CD4-positive, alpha-beta T cell (primary cell): Measurements from ENCODE around the gene ABHD17C. TPM values are rescaled to one million over a fixed set of nuclear protein-coding genes. Genes with fewer than 3 reads are reported as not detected.

Experiments used
- ATAC-seq: fragments of 200-7000 bp; cut with Tn5 transposase; one replicate; pipeline ENCODE4 v1.10.0; 2022; ENCODE audit warnings: mild to moderate bottlenecking; ENCODE audit not compliant: poor library complexity
- CTCF ChIA-PET: fragments of 350-600 bp; sonication (Branson Sonifier 250); formaldehyde crosslinking; loops from one replicate; lab custom pipeline; 2021; ENCODE audit warnings: antibody characterized with exemption, inconsistent platforms; lab: Charles Lee
- POLR2A ChIA-PET: fragments of 350-600 bp; sonication (Branson Sonifier 250); formaldehyde crosslinking; loops from one replicate; lab custom pipeline; 2021; ENCODE audit warnings: antibody characterized with exemption, inconsistent platforms; lab: Charles Lee
- DNase-seq, 14 experiments: peaks; one replicate each; pipeline ENCODE4 v3.0.0-alpha.2; 2013 to 2020; ENCODE audit warnings: mixed read lengths in 2 of 14
- H3K27ac ChIP-seq, 2 donors: one replicate each; pipeline versions ENCODE4 v1.5.1 to v1.7.0; 2013; ENCODE audit warnings: low read length in 2 of 2, low read depth in 1 of 2, mild to moderate bottlenecking in 1 of 2
- H3K27me3 ChIP-seq, 2 experiments: 1 replicate in 1 of 2; 2 replicates in 1 of 2; pipeline versions ENCODE4 v1.6.1 to v1.7.0; 2013; ENCODE audit warnings: low read length in 2 of 2, control low read depth in 1 of 2, mild to moderate bottlenecking in 1 of 2, moderate library complexity in 1 of 2; ENCODE audit not compliant: insufficient read depth in 2 of 2, control insufficient read depth in 1 of 2
- H3K36me3 ChIP-seq: one replicate; pipeline ENCODE4 v1.6.1; 2013; ENCODE audit warnings: low read length, control low read depth; ENCODE audit not compliant: insufficient read depth
- H3K4me1 ChIP-seq: one replicate; pipeline ENCODE4 v1.6.1; 2013; ENCODE audit warnings: low read length, control low read depth; ENCODE audit not compliant: insufficient read depth
- H3K4me3 ChIP-seq: one replicate; pipeline ENCODE4 v1.5.1; 2013; ENCODE audit warnings: mild to moderate bottlenecking, low read length, moderate library complexity
- H3K9me3 ChIP-seq, 2 experiments: 1 replicate in 1 of 2; 2 replicates in 1 of 2; pipeline versions ENCODE4 v1.6.1 to v1.7.0; 2013; ENCODE audit warnings: low read length in 2 of 2, mild to moderate bottlenecking in 2 of 2, control low read depth in 1 of 2, moderate library complexity in 1 of 2; ENCODE audit not compliant: control insufficient read depth in 1 of 2, insufficient read depth in 1 of 2
- H3K27ac Mint-ChIP-seq: one replicate; pipeline ENCODE4 v1.8.0; 2020; ENCODE audit warnings: mixed read lengths
- H3K27me3 Mint-ChIP-seq: one replicate; pipeline ENCODE4 v1.8.0; 2021; ENCODE audit warnings: mixed read lengths
- H3K36me3 Mint-ChIP-seq: one replicate; pipeline ENCODE4 v1.8.0; 2021; ENCODE audit warnings: low read depth, mixed read lengths
- H3K4me1 Mint-ChIP-seq: one replicate; pipeline ENCODE4 v1.8.0; 2021; ENCODE audit warnings: low read depth, mixed read lengths
- H3K4me3 Mint-ChIP-seq: one replicate; pipeline ENCODE4 v1.8.0; 2020; ENCODE audit warnings: mild to moderate bottlenecking, mixed read lengths
- H3K9me3 Mint-ChIP-seq: one replicate; pipeline ENCODE4 v1.8.0; 2020; ENCODE audit warnings: mixed read lengths
- CTCF ChIP-seq: fragments of 200-600 bp; IDR thresholded peaks from one replicate; pipeline ENCODE4 v1.8.0; 2022; ENCODE audit warnings: antibody characterized with exemption, mild to moderate bottlenecking
- intact Hi-C, 2 experiments: fragments of 100-400 bp; cut with DNase I in 1 of 2; cut with micrococcal nuclease in 1 of 2; formaldehyde crosslinking; loops; one replicate each; pipeline versions ENCODE4 v1.15.1 to v1.9.0; 2023 to 2025; cut with DNase I, micrococcal nuclease
- total RNA-seq, 174 experiments: library from RNA in 2 of 174; stranded (reverse) in 2 of 174; gene quantifications; one replicate each; pipeline ENCODE4 v1.2.3 and lab custom pipeline; 2021 to 2026

The ABHD17C gene
- total RNA-seq, 2 experiments from 2014 or later, result 0.33 to 0.59 TPM

- intact Hi-C loops, result loop anchor here in 1 of 2 experiments (10.0 kb wide), 1 partner anchor 300 kb away; no protein-coding TSS in a partner anchor
- Histone ChIP-seq H3K4me1 (peaks cover 20% of the 10 kb centered on the region), H3K9me3 (no peaks in the 10 kb centered on the region), H3K27me3 (no peaks in the 10 kb centered on the region), H3K36me3 (no peaks in the 10 kb centered on the region), H3K4me3 (peak overlapping the region; percentile 59), H3K27ac (no peak overlapping the region)
- ChIA-PET POLR2A (no interaction called here), CTCF (no interaction called here)
- peak in 6 of 14 experiments; percentile 2 to 72 (median 6) for DNase-seq
- H3K4me3 Mint-ChIP-seq, result peak overlapping the region; percentile 96
- no peaks in the 10 kb centered on the region for H3K9me3 Mint-ChIP-seq
- H3K27me3 Mint-ChIP-seq, result peaks cover 7% of the 10 kb centered on the region
- ATAC-seq, result peak; percentile 41
- peak overlapping the region; percentile 53 for H3K27ac Mint-ChIP-seq
- peaks cover 4% of the 10 kb centered on the region for H3K36me3 Mint-ChIP-seq
- TF ChIP-seq CTCF, result no peak
- H3K4me1 Mint-ChIP-seq, result peaks cover 24% of the 10 kb centered on the region
Measured at GRCh38 chr15:80694611-80695098, 455 bp upstream of the ABHD17C start.

GRCh38 chr15:80695911-80696661 lies 976 bp downstream of the ABHD17C start:
- Histone ChIP-seq H3K9me3 (no peaks in the 10 kb centered on the region), H3K4me3 (peak overlapping the region; percentile 62), H3K4me1 (peaks cover 20% of the 10 kb centered on the region), H3K27me3 (no peaks in the 10 kb centered on the region), H3K27ac (no peak overlapping the region), H3K36me3 (no peaks in the 10 kb centered on the region)
- Mint-ChIP-seq H3K36me3 (peaks cover 4% of the 10 kb centered on the region), H3K27me3 (peaks cover 7% of the 10 kb centered on the region), H3K4me3 (peak overlapping the region; percentile 93), H3K4me1 (peaks cover 24% of the 10 kb centered on the region), H3K9me3 (no peaks in the 10 kb centered on the region), H3K27ac (peak overlapping the region; percentile 43)
- DNase-seq, result peak in 10 of 14 experiments; percentile 5 to 52 (median 24)
- no peak for ATAC-seq
- ChIA-PET POLR2A (interaction anchor here (1.0 to 1.2 kb wide), 3 partner anchors 10 to 628 kb away, joined by 3 read pairs; partner anchors contain the start of gene STARD5), CTCF (no interaction called here)
- intact Hi-C loops, result loop anchor here in 1 of 2 experiments (10.0 kb wide), 1 partner anchor 299 kb away; no protein-coding TSS in a partner anchor
- TF ChIP-seq CTCF, result no peak

- no peaks in the 10 kb centered on the region for H3K9me3 Mint-ChIP-seq
- POLR2A ChIA-PET, result no interaction called here
- no peaks in the 10 kb centered on the region for H3K27me3 ChIP-seq
- H3K4me3 ChIP-seq, result no peak overlapping the region
- no peak overlapping the region for H3K27ac Mint-ChIP-seq
- H3K4me1 ChIP-seq, result peaks cover 20% of the 10 kb centered on the region
- intact Hi-C loops, result loop anchor here in 1 of 2 experiments (10.0 kb wide), 1 partner anchor 298 kb away; no protein-coding TSS in a partner anchor
- no peak for DNase-seq
- ATAC-seq, result no peak
- H3K36me3 Mint-ChIP-seq, result peaks cover 4% of the 10 kb centered on the region
- CTCF ChIA-PET, result no interaction called here
- H3K27me3 Mint-ChIP-seq, result peaks cover 12% of the 10 kb centered on the region
- H3K27ac ChIP-seq, result no peak overlapping the region
- peak overlapping the region; percentile 89 for H3K4me3 Mint-ChIP-seq
- TF ChIP-seq CTCF, result no peak
- peaks cover 24% of the 10 kb centered on the region for H3K4me1 Mint-ChIP-seq
- H3K36me3 ChIP-seq, result no peaks in the 10 kb centered on the region
- H3K9me3 ChIP-seq, result no peaks in the 10 kb centered on the region
Measured at GRCh38 chr15:80697075-80697685, 2.1 kb downstream of the ABHD17C start.
